ENCODE data around the gene NGB.

NGB gene

DNA sequence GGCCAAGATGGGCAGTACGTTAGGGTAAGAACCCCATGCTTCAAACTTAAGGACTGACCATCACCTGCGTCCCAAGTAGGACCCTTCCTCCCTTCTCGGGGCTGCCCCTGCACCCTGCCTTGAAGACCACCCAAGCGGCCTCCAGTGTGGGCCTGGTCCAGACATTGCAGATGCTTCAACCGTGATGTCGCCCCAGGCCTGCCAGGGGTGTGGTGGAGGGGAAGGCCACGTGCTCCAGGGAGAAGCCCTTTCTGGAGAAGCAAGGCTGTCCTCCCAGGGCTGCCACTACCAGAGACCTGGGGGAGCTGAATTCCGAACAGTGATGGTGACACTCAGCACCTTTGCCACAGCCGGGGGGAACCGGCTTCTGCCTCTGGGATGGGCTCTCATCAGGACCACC, 13.3 kb downstream of the NGB start:
- Histone ChIP-seq H3K4me1 (ENCODE audit: control insufficient read depth, insufficient read depth, low read length, poor library complexity, severe bottlenecking) (no peaks in the 10 kb centered on the region), H3K36me3 (ENCODE audit: control insufficient read depth, insufficient read depth, low read length) (no peaks in the 10 kb centered on the region), H3K9me3 (ENCODE audit: control insufficient read depth, low read length) (no peaks in the 10 kb centered on the region), H3K27ac (ENCODE audit: insufficient read depth, low read length, poor library complexity, severe bottlenecking) (no peak overlapping the region), H3K4me3 (ENCODE audit: insufficient read depth, low read depth, low read length, poor library complexity, severe bottlenecking) (no peak overlapping the region), H3K27me3 (replicated peaks; ENCODE audit: control insufficient read depth, insufficient read depth, low read length, poor library complexity, severe bottlenecking) (no peaks in the 10 kb centered on the region)
- DNase-seq = no peak

DNA sequence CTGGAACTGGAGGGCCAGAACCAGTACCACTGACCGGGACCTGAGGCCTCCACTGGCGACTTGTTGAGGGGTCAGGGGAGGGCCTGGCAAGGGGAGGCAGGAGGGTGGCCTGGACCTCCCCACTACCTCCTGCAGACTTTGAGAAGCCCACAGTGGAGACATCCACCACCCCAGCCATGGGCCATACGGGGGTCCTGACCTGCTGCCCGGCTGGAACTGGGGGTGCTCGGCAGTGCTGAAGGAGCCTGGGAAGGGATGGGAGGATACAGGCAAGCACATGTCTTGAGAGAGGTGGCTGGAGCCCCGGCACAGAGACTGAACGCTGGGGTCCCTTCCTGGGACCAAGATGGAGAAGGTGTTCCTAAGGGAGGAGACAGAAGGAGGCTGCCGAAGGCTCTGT, 14.3 kb downstream of the NGB start:
- no peak overlapping the region for H3K4me3 ChIP-seq (ENCODE audit: insufficient read depth, low read depth, low read length, poor library complexity, severe bottlenecking)
- H3K27ac ChIP-seq (ENCODE audit: insufficient read depth, low read length, poor library complexity, severe bottlenecking) = no peak overlapping the region
- H3K4me1 ChIP-seq (ENCODE audit: control insufficient read depth, insufficient read depth, low read length, poor library complexity, severe bottlenecking) = no peaks in the 10 kb centered on the region
- no peaks in the 10 kb centered on the region for H3K9me3 ChIP-seq (ENCODE audit: control insufficient read depth, low read length)
- H3K27me3 ChIP-seq (replicated peaks; ENCODE audit: control insufficient read depth, insufficient read depth, low read length, poor library complexity, severe bottlenecking) = no peaks in the 10 kb centered on the region
- H3K36me3 ChIP-seq (ENCODE audit: control insufficient read depth, insufficient read depth, low read length) = no peaks in the 10 kb centered on the region
- no peak for DNase-seq

DNA sequence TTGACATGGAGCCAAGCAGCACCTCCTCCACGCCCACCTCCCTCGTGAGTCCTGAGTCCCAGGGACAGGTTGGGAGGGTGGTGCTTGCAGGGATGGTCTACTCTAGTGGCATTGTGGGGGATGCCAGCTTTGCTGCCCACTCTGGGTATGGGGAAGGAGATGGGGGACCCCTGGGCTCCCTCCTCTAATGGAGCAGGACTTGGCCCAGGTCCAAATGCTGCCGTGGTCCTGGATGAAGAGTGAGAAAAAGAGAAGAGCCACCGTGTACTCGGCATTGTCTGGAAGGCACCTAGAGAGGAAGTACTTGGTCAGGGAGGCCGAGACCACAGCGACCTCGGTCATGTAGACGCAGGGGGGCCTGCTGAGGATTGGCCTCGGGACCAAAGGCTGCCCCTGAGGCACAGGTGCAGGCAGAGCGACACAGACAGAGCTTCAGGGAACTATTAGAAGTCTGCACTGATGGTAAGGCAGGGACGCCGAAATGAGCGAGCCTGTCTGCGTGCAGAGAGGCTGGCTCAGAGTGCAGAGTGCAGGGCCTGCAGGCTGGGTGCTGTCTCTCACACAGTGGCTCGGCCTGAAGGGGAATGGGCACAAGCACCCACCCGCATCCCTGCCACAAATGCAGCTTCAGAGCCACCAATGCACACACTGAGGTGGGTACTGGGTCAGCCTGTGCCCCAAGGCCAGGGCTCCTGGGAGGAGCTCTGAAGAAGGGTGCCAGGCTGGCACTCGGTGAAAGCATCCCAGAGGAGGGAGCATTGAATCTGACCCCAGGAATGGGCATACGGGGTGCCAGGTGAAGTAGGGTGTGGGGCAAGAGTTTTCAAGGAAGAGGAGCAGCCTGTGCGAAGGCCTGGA, 17.4 kb downstream of the NGB start:
- H3K36me3 ChIP-seq (ENCODE audit: control insufficient read depth, insufficient read depth, low read length) = no peaks in the 10 kb centered on the region
- no peak for DNase-seq
- H3K27me3 ChIP-seq (replicated peaks; ENCODE audit: control insufficient read depth, insufficient read depth, low read length, poor library complexity, severe bottlenecking) = no peaks in the 10 kb centered on the region
- H3K9me3 ChIP-seq (ENCODE audit: control insufficient read depth, low read length) = no peaks in the 10 kb centered on the region
- H3K4me1 ChIP-seq (ENCODE audit: control insufficient read depth, insufficient read depth, low read length, poor library complexity, severe bottlenecking) = no peaks in the 10 kb centered on the region
- no peak overlapping the region for H3K27ac ChIP-seq (ENCODE audit: insufficient read depth, low read length, poor library complexity, severe bottlenecking)
- no peak overlapping the region for H3K4me3 ChIP-seq (ENCODE audit: insufficient read depth, low read depth, low read length, poor library complexity, severe bottlenecking)

DNA sequence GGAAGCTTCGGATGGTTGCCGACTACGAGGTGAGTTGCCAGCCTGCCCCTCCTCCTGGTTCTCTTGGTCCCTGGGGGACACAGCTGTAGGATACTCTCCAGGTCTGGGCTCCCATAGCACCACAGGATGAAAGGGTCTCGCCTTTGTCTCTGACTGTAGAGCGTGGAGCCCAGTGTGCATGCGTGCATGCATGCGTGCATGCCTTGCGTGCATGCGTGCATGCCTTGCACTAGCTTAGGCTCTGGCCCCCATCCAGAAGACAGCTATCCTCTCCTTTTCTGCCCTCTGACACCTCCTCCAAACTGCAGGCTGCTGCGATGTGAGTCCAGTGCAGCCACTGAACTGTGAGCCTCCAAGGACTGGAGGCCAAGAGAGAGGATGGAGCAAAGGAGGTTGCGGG, 19.1 kb downstream of the NGB start:
- H3K4me3 ChIP-seq (ENCODE audit: insufficient read depth, low read depth, low read length, poor library complexity, severe bottlenecking) = no peak overlapping the region
- no peaks in the 10 kb centered on the region for H3K4me1 ChIP-seq (ENCODE audit: control insufficient read depth, insufficient read depth, low read length, poor library complexity, severe bottlenecking)
- no peak for DNase-seq
- H3K27me3 ChIP-seq (replicated peaks; ENCODE audit: control insufficient read depth, insufficient read depth, low read length, poor library complexity, severe bottlenecking) = no peaks in the 10 kb centered on the region
- no peak overlapping the region for H3K27ac ChIP-seq (ENCODE audit: insufficient read depth, low read length, poor library complexity, severe bottlenecking)
- no peaks in the 10 kb centered on the region for H3K36me3 ChIP-seq (ENCODE audit: control insufficient read depth, insufficient read depth, low read length)
- H3K9me3 ChIP-seq (ENCODE audit: control insufficient read depth, low read length) = no peaks in the 10 kb centered on the region

DNA sequence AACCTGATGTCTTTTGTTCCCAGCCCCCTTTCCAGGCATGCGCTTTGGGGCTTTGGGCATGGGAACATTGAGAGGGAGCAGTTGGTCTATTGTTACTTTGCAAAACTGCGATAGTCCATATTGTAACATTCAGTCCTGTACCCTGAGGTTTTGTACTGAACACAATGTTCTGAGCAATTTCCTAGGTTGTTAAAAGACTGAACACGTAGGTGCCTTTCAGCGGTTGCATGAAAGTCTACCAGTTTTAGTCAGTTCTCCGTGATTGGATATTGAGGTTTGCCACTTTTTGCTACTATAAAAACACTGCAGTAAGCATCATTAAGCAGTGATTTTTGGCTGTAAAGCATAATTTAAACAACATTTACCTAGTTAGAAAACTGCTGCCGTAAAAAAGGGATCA, 20.1 kb downstream of the NGB start:
- no peak overlapping the region for H3K27ac ChIP-seq (ENCODE audit: insufficient read depth, low read length, poor library complexity, severe bottlenecking)
- H3K27me3 ChIP-seq (replicated peaks; ENCODE audit: control insufficient read depth, insufficient read depth, low read length, poor library complexity, severe bottlenecking) = no peaks in the 10 kb centered on the region
- H3K4me1 ChIP-seq (ENCODE audit: control insufficient read depth, insufficient read depth, low read length, poor library complexity, severe bottlenecking) = no peaks in the 10 kb centered on the region
- no peaks in the 10 kb centered on the region for H3K36me3 ChIP-seq (ENCODE audit: control insufficient read depth, insufficient read depth, low read length)
- DNase-seq = no peak
- no peaks in the 10 kb centered on the region for H3K9me3 ChIP-seq (ENCODE audit: control insufficient read depth, low read length)
- no peak overlapping the region for H3K4me3 ChIP-seq (ENCODE audit: insufficient read depth, low read depth, low read length, poor library complexity, severe bottlenecking)

DNA sequence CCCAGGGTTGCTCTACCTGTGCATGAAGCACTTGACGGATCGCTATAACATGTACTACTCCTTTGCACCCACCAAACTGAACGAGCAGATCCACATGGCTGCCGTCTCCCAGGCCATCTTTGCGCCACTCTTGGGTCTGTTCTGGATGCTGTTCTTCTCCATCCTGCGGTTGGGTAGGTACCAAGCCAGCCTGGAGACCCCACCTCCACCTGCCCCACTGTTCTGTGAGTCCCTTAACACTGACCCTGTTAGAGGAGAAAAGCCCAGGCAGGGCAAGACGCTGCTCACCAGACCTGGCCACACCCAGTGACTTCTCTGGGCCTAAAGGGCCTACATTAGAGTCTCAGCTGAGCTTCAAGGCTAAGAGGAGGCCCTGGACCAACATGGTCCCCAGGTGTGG, 21.7 kb downstream of the NGB start:
- Histone ChIP-seq H3K4me1 (ENCODE audit: control insufficient read depth, insufficient read depth, low read length, poor library complexity, severe bottlenecking) (no peaks in the 10 kb centered on the region), H3K27me3 (replicated peaks; ENCODE audit: control insufficient read depth, insufficient read depth, low read length, poor library complexity, severe bottlenecking) (no peaks in the 10 kb centered on the region), H3K9me3 (ENCODE audit: control insufficient read depth, low read length) (no peaks in the 10 kb centered on the region), H3K36me3 (ENCODE audit: control insufficient read depth, insufficient read depth, low read length) (no peaks in the 10 kb centered on the region), H3K4me3 (ENCODE audit: insufficient read depth, low read depth, low read length, poor library complexity, severe bottlenecking) (no peak overlapping the region), H3K27ac (ENCODE audit: insufficient read depth, low read length, poor library complexity, severe bottlenecking) (no peak overlapping the region)
- no peak for DNase-seq

DNA sequence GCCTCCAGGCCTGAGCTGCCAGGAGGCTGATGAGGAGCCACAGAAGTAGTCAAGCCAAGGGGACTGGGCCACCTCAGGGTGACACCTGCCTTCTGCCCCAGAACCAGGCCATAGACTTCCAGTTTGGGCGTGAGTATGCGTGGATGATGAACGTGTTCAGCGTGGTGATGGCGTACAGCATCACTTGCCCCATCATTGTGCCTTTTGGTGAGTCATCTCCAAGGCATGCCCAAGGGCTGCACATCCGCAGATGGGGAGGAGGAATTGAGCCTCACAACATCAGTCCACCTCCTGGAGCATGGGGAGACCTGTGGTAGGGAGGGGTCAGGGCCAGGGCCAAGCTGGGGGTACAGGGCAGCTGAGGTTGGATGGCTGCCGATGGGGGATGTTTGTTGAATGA, 22.3 kb downstream of the NGB start:
- Histone ChIP-seq H3K4me3 (ENCODE audit: insufficient read depth, low read depth, low read length, poor library complexity, severe bottlenecking) (no peak overlapping the region), H3K27ac (ENCODE audit: insufficient read depth, low read length, poor library complexity, severe bottlenecking) (no peak overlapping the region), H3K9me3 (ENCODE audit: control insufficient read depth, low read length) (no peaks in the 10 kb centered on the region), H3K4me1 (ENCODE audit: control insufficient read depth, insufficient read depth, low read length, poor library complexity, severe bottlenecking) (no peaks in the 10 kb centered on the region), H3K36me3 (ENCODE audit: control insufficient read depth, insufficient read depth, low read length) (no peaks in the 10 kb centered on the region), H3K27me3 (replicated peaks; ENCODE audit: control insufficient read depth, insufficient read depth, low read length, poor library complexity, severe bottlenecking) (no peaks in the 10 kb centered on the region)
- DNase-seq = no peak

GRCh38 chr14:77246784-77247183, 24.2 kb downstream of the NGB start:
- DNase-seq = no peak
- no peaks in the 10 kb centered on the region for H3K27me3 ChIP-seq (replicated peaks; ENCODE audit: control insufficient read depth, insufficient read depth, low read length, poor library complexity, severe bottlenecking)
- no peaks in the 10 kb centered on the region for H3K9me3 ChIP-seq (ENCODE audit: control insufficient read depth, low read length)

DNA sequence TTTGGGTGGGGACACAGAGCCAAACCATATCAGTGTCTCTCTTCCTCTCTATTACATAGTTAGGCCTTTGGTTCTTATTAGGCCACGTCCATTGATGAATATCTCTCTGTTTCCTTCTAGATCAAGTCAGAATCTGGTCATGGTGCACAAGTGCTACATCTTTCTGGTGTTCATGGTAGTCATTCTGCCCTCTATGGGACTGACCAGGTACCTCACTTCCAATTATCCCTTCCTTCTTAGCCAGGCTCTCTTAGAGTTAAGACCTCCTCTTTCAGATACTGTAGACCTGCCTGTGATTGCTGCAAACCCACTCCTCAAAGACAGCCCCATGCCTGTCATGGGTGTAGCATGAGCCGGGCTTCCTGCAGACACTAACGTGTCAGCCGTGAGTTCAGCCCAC, 25.2 kb downstream of the NGB start:
- Histone ChIP-seq H3K4me3 (ENCODE audit: insufficient read depth, low read depth, low read length, poor library complexity, severe bottlenecking) (no peak overlapping the region), H3K9me3 (ENCODE audit: control insufficient read depth, low read length) (no peaks in the 10 kb centered on the region), H3K27ac (ENCODE audit: insufficient read depth, low read length, poor library complexity, severe bottlenecking) (no peak overlapping the region), H3K36me3 (ENCODE audit: control insufficient read depth, insufficient read depth, low read length) (no peaks in the 10 kb centered on the region), H3K4me1 (ENCODE audit: control insufficient read depth, insufficient read depth, low read length, poor library complexity, severe bottlenecking) (no peaks in the 10 kb centered on the region), H3K27me3 (replicated peaks; ENCODE audit: control insufficient read depth, insufficient read depth, low read length, poor library complexity, severe bottlenecking) (no peaks in the 10 kb centered on the region)
- no peak for DNase-seq

More at GRCh38 chr14:77246784-77247183, 24.2 kb downstream of the NGB start:
- Histone ChIP-seq H3K4me1 (ENCODE audit: control insufficient read depth, insufficient read depth, low read length, poor library complexity, severe bottlenecking) (no peaks in the 10 kb centered on the region), H3K36me3 (ENCODE audit: control insufficient read depth, insufficient read depth, low read length) (no peaks in the 10 kb centered on the region), H3K4me3 (ENCODE audit: insufficient read depth, low read depth, low read length, poor library complexity, severe bottlenecking) (no peak overlapping the region), H3K27ac (ENCODE audit: insufficient read depth, low read length, poor library complexity, severe bottlenecking) (no peak overlapping the region)

GRCh38 chr14:77243853-77244252, 27.2 kb downstream of the NGB start:
- Histone ChIP-seq H3K9me3 (ENCODE audit: control insufficient read depth, low read length) (no peaks in the 10 kb centered on the region), H3K27me3 (replicated peaks; ENCODE audit: control insufficient read depth, insufficient read depth, low read length, poor library complexity, severe bottlenecking) (no peaks in the 10 kb centered on the region), H3K27ac (ENCODE audit: insufficient read depth, low read length, poor library complexity, severe bottlenecking) (no peak overlapping the region), H3K4me3 (ENCODE audit: insufficient read depth, low read depth, low read length, poor library complexity, severe bottlenecking) (no peak overlapping the region), H3K36me3 (ENCODE audit: control insufficient read depth, insufficient read depth, low read length) (no peaks in the 10 kb centered on the region), H3K4me1 (ENCODE audit: control insufficient read depth, insufficient read depth, low read length, poor library complexity, severe bottlenecking) (no peaks in the 10 kb centered on the region)
- no peak for DNase-seq
